WERI-Rb-1 (cell line): ENCODE measurements around the gene ZNF710.

Experiments
- DNase-seq: peaks from one replicate; pipeline ENCODE4 v3.0.0-alpha.2; 2020
- H3K27ac ChIP-seq: fragments of 250-450 bp; sonication (Bioruptor Pico); 2 replicates; pipeline ENCODE4 v1.5.1; 2020; ENCODE audit warnings: mild to moderate bottlenecking, moderate library complexity
- H3K27me3 ChIP-seq: fragments of 250-450 bp; sonication (Bioruptor Pico); 2 replicates; pipeline ENCODE4 v1.5.1; 2021; ENCODE audit warnings: mild to moderate bottlenecking, low read depth, moderate library complexity; ENCODE audit not compliant: insufficient read depth, severe bottlenecking
- H3K36me3 ChIP-seq: fragments of 250-450 bp; sonication (Bioruptor Pico); 2 replicates; pipeline ENCODE4 v1.5.1; 2020; ENCODE audit warnings: mild to moderate bottlenecking, moderate library complexity
- H3K4me3 ChIP-seq: 2 replicates; pipeline ENCODE4 v1.5.1; 2011; ENCODE audit warnings: low read depth, mild to moderate bottlenecking, control low read depth, low read length
- H3K9me3 ChIP-seq: fragments of 250-450 bp; sonication (Bioruptor Pico); 2 replicates; pipeline ENCODE4 v1.5.1; 2021; ENCODE audit warnings: mild to moderate bottlenecking, moderate library complexity; ENCODE audit not compliant: severe bottlenecking
- TF ChIP-seq, protein P1 (sequence below): IDR thresholded peaks from 2 replicates; pipeline ENCODE4 v1.5.1; 2011; ENCODE audit warnings: low read depth, mild to moderate bottlenecking, control low read depth, inconsistent platforms, low read length

Gene ZNF710

DNA sequence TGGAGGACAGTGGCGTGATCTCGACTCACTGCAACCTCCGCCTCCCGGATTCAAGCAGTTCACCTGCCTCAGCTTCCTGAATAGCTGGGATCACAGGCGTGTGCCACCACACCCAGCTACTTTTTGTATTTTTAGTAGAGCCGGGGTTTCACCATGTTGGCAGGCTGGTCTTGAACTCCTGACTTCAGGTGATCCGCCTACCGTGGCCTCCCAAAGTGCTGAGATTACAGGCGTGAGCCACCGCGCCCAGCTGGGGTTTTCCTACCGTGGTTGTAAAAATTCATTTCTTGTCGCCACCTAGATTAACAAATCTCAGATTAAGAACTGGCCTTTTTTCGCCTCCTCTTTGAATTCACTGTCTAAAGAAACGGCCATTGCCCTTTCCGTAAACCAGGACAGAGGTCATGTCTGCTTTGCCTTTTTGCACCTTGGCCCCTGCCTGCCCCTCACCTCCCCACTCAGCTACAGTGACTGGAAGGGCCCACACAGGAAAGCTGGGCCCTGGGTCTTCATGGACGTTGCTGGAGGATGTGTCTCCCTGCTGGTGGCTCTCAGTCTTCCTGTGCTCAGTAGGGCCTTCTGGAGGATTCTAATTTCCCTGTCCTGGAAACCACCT is 17.2 kb downstream of the ZNF710 start:
- H3K4me3 ChIP-seq: no peak overlapping the region
- no peaks in the 10 kb centered on the region for H3K9me3 ChIP-seq
- H3K27ac ChIP-seq: no peak overlapping the region
- TF ChIP-seq, protein P1, sequence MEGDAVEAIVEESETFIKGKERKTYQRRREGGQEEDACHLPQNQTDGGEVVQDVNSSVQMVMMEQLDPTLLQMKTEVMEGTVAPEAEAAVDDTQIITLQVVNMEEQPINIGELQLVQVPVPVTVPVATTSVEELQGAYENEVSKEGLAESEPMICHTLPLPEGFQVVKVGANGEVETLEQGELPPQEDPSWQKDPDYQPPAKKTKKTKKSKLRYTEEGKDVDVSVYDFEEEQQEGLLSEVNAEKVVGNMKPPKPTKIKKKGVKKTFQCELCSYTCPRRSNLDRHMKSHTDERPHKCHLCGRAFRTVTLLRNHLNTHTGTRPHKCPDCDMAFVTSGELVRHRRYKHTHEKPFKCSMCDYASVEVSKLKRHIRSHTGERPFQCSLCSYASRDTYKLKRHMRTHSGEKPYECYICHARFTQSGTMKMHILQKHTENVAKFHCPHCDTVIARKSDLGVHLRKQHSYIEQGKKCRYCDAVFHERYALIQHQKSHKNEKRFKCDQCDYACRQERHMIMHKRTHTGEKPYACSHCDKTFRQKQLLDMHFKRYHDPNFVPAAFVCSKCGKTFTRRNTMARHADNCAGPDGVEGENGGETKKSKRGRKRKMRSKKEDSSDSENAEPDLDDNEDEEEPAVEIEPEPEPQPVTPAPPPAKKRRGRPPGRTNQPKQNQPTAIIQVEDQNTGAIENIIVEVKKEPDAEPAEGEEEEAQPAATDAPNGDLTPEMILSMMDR: no peak
- H3K27me3 ChIP-seq: no peaks in the 10 kb centered on the region
- H3K36me3 ChIP-seq: no peaks in the 10 kb centered on the region
- no peak for DNase-seq

DNA sequence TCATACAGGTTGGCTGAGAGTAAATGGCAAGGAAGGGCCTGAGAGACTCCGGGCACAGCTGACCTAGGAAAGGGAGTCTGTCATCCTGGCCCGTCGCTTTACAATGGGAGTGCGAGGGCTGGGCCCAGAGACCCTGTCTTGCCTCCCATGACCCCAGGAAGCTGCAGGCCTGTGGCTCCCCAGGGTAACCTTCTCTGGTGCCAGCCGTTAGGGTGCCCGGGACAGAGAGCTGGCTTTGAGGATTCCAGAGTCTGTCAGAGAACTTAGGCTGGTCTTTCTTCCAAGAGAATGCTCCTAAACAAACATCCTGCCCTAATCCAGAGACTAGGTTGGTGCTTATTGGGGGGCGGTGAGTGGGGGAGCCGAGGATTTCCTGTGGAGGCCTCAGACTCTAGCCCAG is 18.5 kb downstream of the ZNF710 start:
- Histone ChIP-seq H3K27ac (no peak overlapping the region), H3K4me3 (no peak overlapping the region), H3K9me3 (no peaks in the 10 kb centered on the region), H3K36me3 (no peaks in the 10 kb centered on the region), H3K27me3 (no peaks in the 10 kb centered on the region)
- no peak for DNase-seq
- TF ChIP-seq, protein P1: no peak

DNA sequence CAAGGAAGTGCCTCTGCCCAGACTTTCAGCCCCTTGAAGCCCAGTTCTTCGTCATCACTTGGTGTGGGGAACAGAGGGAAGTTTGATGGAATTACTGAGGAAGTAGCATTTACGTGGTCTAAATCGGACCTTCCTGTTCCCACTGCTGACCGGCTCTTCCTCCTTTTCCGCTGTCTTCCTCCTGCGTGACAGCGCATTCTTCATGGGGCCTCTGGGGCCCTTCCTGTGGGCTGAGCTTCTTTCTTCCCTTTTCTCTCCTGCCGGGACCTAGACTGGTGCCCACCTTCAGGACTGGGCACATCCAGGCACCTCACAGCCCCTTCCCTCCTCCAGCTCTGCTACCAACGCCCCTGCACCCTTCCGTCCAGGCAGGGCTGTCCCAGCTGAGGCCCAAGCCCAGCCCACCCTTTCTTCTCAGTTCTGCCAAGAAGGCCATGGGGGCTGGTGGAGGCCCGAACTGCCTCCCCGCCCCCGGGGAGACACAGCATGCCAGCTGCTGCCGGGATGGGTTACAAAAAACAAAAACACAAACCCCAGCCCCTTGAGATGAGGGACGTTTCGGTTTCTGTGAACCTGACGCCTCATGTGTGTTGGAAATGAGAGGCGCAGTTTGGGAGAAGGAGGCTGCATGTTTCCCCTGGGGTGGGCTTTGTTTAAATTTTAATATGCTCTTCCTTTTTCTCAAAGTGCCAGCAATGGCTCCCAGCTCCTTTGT is 19.1 kb downstream of the ZNF710 start:
- H3K27me3 ChIP-seq: no peaks in the 10 kb centered on the region

DNA sequence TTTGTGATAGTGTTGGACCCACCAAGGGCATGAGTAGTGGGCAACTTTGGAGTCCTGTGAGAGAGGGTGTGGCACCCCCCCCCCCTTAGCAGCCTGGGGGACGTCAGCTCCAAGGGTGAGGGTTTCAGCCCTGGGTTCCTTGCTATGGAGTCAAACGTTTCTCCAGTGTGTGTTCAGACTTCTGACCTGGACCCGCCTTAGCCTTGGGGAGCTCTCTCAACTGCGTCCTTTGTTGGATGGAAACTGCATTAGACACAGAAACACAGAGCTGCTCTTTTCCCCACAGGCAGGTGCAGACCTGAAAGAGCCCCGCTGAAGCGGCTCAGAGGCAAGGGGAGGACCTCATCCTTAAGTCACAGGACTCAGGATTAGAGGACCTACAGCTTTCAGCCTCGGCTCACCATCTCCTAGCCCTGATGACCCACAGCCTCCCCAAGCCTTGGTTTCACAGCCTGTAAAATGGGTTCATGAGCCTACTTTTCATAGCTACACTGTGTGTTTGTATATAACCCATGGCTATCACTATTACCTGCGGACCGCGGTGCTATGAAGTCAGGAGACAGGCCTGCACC is 19.9 kb downstream of the ZNF710 start:
- Histone ChIP-seq H3K4me3 (no peak overlapping the region), H3K27me3 (no peaks in the 10 kb centered on the region), H3K9me3 (no peaks in the 10 kb centered on the region), H3K27ac (no peak overlapping the region), H3K36me3 (no peaks in the 10 kb centered on the region)
- TF ChIP-seq, protein P1: no peak
- no peak for DNase-seq

More for the DNA sequence above, 19.1 kb downstream of the ZNF710 start:
- TF ChIP-seq, protein P1: no peak
- Histone ChIP-seq H3K36me3 (no peaks in the 10 kb centered on the region), H3K4me3 (no peak overlapping the region), H3K9me3 (no peaks in the 10 kb centered on the region), H3K27ac (no peak overlapping the region)
- DNase-seq: no peak

DNA sequence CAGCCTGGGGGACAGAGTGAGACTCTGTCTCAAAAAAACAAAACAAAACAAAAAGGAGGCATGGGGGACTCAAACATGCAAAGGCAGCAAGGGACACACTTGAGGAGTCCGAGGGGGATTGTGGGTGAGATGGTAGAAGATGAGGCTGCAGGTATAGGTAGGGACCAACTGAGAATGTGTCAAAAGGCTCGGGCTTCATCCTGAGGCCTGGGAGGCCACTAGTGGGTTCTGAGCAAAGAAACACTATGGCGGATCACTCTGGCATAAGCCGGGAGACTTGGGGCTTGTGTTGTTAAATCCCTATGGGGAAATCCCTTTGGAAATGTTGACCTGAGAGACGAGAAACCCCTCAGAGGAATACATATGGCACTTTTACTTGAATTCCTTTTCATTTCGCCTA is 21.2 kb downstream of the ZNF710 start:
- H3K27me3 ChIP-seq: no peaks in the 10 kb centered on the region
- DNase-seq: no peak
- H3K36me3 ChIP-seq: no peaks in the 10 kb centered on the region
- TF ChIP-seq, protein P1: no peak
- H3K9me3 ChIP-seq: no peaks in the 10 kb centered on the region
- H3K27ac ChIP-seq: no peak overlapping the region
- no peak overlapping the region for H3K4me3 ChIP-seq
